Measurements from ENCODE around the gene FBXO47.
"Not testable (repeated sequence)": the region's sequence is repeated elsewhere in the genome, so short reads cannot be mapped to it uniquely, and the experiment has no call there.

GRCh38 chr17:38976187-38976551 lies 9.0 kb upstream of the FBXO47 start:
- not testable (repeated sequence) for TF ChIP-seq BHLHE40 (IDR thresholded peaks at IDR 0.05; ENCODE audit: borderline replicate concordance); PKNOX1 (IDR thresholded peaks at IDR 0.05); FOXK2 (IDR thresholded peaks at IDR 0.05); SUZ12 (IDR thresholded peaks at IDR 0.05)

Measured in HEK293T (cell line).